Subcutaneous abdominal adipose tissue (tissue), 5 donors: ENCODE results near the gene FBXL3.

Experiments used
- H3K27ac ChIP-seq: one replicate; pipeline ENCODE4 v1.7.0; 2013; ENCODE audit warnings: low read depth, mild to moderate bottlenecking, inconsistent platforms, low read length, moderate library complexity
- H3K27me3 ChIP-seq, 5 donors: one replicate each; pipeline ENCODE4 v1.7.0; 2013; ENCODE audit warnings: low read length in 5 of 5, inconsistent platforms in 1 of 5; ENCODE audit not compliant: control insufficient read depth in 5 of 5, insufficient read depth in 4 of 5
- H3K36me3 ChIP-seq, 5 donors: one replicate each; pipeline ENCODE4 v1.7.0; 2013; ENCODE audit warnings: low read length in 5 of 5; ENCODE audit not compliant: control insufficient read depth in 5 of 5, insufficient read depth in 5 of 5
- H3K4me1 ChIP-seq, 5 donors: one replicate each; pipeline ENCODE4 v1.7.0; 2013; ENCODE audit warnings: low read length in 5 of 5, mild to moderate bottlenecking in 3 of 5, moderate library complexity in 1 of 5; ENCODE audit not compliant: control insufficient read depth in 5 of 5, insufficient read depth in 5 of 5
- H3K4me3 ChIP-seq, 5 donors: one replicate each; pipeline ENCODE4 v1.7.0; 2013; ENCODE audit warnings: low read length in 5 of 5, low read depth in 1 of 5
- H3K9ac ChIP-seq, 5 donors: one replicate each; pipeline ENCODE4 v1.7.0; 2013; ENCODE audit warnings: low read length in 5 of 5, mild to moderate bottlenecking in 4 of 5, moderate library complexity in 3 of 5
- H3K9me3 ChIP-seq, 5 donors: one replicate each; pipeline ENCODE4 v1.7.0; 2013; ENCODE audit warnings: low read length in 5 of 5; ENCODE audit not compliant: control insufficient read depth in 5 of 5
- donor health status: healthy.
- donor health status: healthy.
- donor health status: healthy.
- donor health status: healthy.
- donor health status: healthy.

Gene FBXL3

GRCh38 chr13:77031656-77032243 is 4.8 kb upstream of the FBXL3 start:
- Histone ChIP-seq H3K9me3 (no peaks in the 10 kb centered on the region), H3K36me3 (no peaks in the 10 kb centered on the region), H3K27me3 (no peaks in the 10 kb centered on the region), H3K4me3 (no peak overlapping the region), H3K27ac (no peak overlapping the region), H3K9ac (no peak overlapping the region), H3K4me1 (peaks cover 0 to 13% (median 11%) of the 10 kb centered on the region in 5 donors)

GRCh38 chr13:77029436-77029835 is 2.5 kb upstream of the FBXL3 start:
- Histone ChIP-seq H3K4me1 (peaks cover 0 to 29% (median 28%) of the 10 kb centered on the region in 5 donors), H3K9me3 (no peaks in the 10 kb centered on the region), H3K27ac (no peak overlapping the region), H3K36me3 (no peaks in the 10 kb centered on the region), H3K4me3 (no peak overlapping the region), H3K9ac (no peak overlapping the region), H3K27me3 (no peaks in the 10 kb centered on the region)

- peaks cover 0 to 41% (median 40%) of the 10 kb centered on the region in 5 donors for H3K4me1 ChIP-seq
- H3K9me3 ChIP-seq: no peaks in the 10 kb centered on the region
- H3K4me3 ChIP-seq: peak overlapping the region; percentile 22 to 94 (median 87)
- peak overlapping the region; percentile 94 for H3K27ac ChIP-seq
- no peaks in the 10 kb centered on the region for H3K27me3 ChIP-seq
- H3K36me3 ChIP-seq: no peaks in the 10 kb centered on the region
- H3K9ac ChIP-seq: peak overlapping the region in 1 of 5 donors; percentile 81
Observed at GRCh38 chr13:77028202-77028601, 1.2 kb upstream of the FBXL3 start.

- H3K4me1 ChIP-seq: peaks cover 0 to 57% (median 53%) of the 10 kb centered on the region in 5 donors
- no peaks in the 10 kb centered on the region for H3K9me3 ChIP-seq
- no peaks in the 10 kb centered on the region for H3K36me3 ChIP-seq
- H3K9ac ChIP-seq: peak overlapping the region in 4 of 5 donors; percentile 68 to 92 (median 86)
- H3K27ac ChIP-seq: peak overlapping the region; percentile 94
- H3K4me3 ChIP-seq: peak overlapping the region; percentile 89 to 96 (median 92)
- H3K27me3 ChIP-seq: no peaks in the 10 kb centered on the region
Observed at GRCh38 chr13:77026255-77026860, 601 bp downstream of the FBXL3 start.

DNA sequence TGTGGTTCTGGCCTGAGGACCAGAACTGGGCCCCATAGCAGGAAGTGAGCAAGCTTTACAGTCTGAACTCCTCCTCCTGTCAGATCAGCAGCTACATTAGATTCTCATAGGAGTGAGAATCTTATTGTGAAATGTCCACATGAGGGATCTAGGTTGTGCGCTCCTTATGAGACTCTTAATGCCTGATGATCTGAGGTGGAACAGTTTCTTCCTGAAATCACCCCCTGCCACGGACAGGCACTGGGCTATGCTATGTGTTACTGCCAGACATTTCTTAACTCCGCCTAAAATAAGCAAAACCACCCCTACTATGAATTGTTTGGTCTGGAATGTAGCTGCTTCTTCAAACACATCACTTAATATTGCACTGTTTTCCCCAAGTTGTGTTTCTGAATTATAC is 4.6 kb downstream of the FBXL3 start:
- Histone ChIP-seq H3K9me3 (no peaks in the 10 kb centered on the region), H3K4me1 (peaks cover 0 to 66% (median 58%) of the 10 kb centered on the region in 5 donors), H3K27ac (peak overlapping the region; percentile 15), H3K9ac (peak overlapping the region in 3 of 5 donors; percentile 8 to 28 (median 11)), H3K36me3 (peaks cover 0 to 8% (median 6%) of the 10 kb centered on the region in 5 donors), H3K4me3 (no peak overlapping the region), H3K27me3 (no peaks in the 10 kb centered on the region)

DNA sequence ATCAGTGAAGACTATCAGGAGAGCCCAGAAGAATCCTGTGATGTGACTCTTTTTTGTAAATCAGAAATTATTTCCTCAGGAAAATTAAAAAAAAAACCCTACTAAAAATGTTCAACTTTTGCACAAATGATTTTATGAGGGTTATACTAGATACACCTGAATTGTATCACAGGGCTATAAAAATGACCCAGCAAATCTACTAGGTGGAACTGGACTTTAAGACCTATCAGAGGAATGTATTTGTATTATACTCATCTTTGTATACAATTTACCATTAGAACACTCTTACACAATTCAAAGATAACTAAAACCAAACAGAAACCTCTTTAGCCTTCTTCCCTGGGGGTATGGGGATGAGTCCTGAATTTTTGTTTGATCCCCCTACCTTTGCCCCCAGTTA is 7.2 kb downstream of the FBXL3 start:
- Histone ChIP-seq H3K27ac (no peak overlapping the region), H3K27me3 (no peaks in the 10 kb centered on the region), H3K4me3 (no peak overlapping the region), H3K9me3 (no peaks in the 10 kb centered on the region), H3K9ac (no peak overlapping the region), H3K36me3 (peaks cover 5 to 27% (median 23%) of the 10 kb centered on the region in 5 donors), H3K4me1 (peaks cover 0 to 67% (median 56%) of the 10 kb centered on the region in 5 donors)

DNA sequence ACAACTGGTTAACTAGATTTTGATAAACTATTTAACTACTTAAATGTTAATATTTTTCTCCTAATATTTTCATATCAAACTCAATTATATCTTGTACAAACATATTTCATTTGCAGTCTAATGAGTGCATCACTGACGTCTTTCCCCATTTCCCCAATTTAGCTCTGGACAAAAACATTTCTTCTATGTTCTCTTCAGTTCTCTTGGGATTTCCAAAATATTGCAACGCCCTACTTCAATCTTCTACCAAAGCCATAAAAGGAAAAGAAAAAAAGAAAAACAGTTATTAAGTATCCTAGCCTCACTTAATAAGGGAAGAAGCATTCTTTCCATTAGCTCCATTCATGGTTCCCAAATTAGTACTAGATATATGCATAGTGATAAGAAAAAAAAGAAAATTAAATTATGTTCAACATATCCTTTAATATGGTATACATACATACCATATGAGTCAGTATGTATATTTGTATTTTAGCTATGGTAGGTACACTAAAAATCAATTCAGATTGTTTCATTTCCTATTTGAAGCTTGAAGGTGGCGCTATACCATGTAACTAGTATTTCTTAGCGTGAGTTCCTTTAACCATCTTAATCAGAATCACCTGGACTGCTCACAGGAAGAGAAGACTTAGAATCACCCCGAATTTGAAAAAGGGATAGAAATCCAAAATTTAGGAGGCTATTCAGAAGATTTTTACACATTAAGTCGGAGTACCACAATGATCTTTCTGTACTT is 9.9 kb downstream of the FBXL3 start:
- no peaks in the 10 kb centered on the region for H3K27me3 ChIP-seq
- H3K4me1 ChIP-seq: peaks cover 0 to 52% (median 32%) of the 10 kb centered on the region in 5 donors
- H3K9ac ChIP-seq: peak overlapping the region in 1 of 5 donors; percentile 11
- H3K4me3 ChIP-seq: no peak overlapping the region
- H3K9me3 ChIP-seq: no peaks in the 10 kb centered on the region
- H3K36me3 ChIP-seq: peaks cover 27 to 53% (median 46%) of the 10 kb centered on the region in 5 donors
- H3K27ac ChIP-seq: peak overlapping the region; percentile 19

- peaks cover 0 to 48% (median 26%) of the 10 kb centered on the region in 5 donors for H3K4me1 ChIP-seq
Observed at GRCh38 chr13:77016251-77016812, 10.6 kb downstream of the FBXL3 start.

GRCh38 chr13:77014906-77015685 is 11.9 kb downstream of the FBXL3 start:
- Histone ChIP-seq H3K4me1 (peaks cover 0 to 39% (median 16%) of the 10 kb centered on the region in 5 donors), H3K27ac (no peak overlapping the region), H3K9me3 (no peaks in the 10 kb centered on the region), H3K9ac (no peak overlapping the region), H3K4me3 (no peak overlapping the region), H3K27me3 (no peaks in the 10 kb centered on the region), H3K36me3 (peaks cover 43 to 72% (median 59%) of the 10 kb centered on the region in 5 donors)

More at GRCh38 chr13:77016251-77016812, 10.6 kb downstream of the FBXL3 start:
- H3K36me3 ChIP-seq: peaks cover 34 to 60% (median 53%) of the 10 kb centered on the region in 5 donors
- H3K27ac ChIP-seq: peak overlapping the region; percentile 19
- H3K9me3 ChIP-seq: no peaks in the 10 kb centered on the region
- H3K4me3 ChIP-seq: no peak overlapping the region
- H3K27me3 ChIP-seq: no peaks in the 10 kb centered on the region
- no peak overlapping the region for H3K9ac ChIP-seq
